GM15510 (cell line): Measurements from ENCODE around the gene DLST.

Source experiments
- POLR2A ChIP-seq: IDR thresholded peaks from 3 replicates; pipeline ENCODE4 v1.6.1; 2011; ENCODE audit warnings: borderline replicate concordance; ENCODE audit not compliant: insufficient read length; ENCODE audit errors: extremely low read depth

DLST gene

DNA sequence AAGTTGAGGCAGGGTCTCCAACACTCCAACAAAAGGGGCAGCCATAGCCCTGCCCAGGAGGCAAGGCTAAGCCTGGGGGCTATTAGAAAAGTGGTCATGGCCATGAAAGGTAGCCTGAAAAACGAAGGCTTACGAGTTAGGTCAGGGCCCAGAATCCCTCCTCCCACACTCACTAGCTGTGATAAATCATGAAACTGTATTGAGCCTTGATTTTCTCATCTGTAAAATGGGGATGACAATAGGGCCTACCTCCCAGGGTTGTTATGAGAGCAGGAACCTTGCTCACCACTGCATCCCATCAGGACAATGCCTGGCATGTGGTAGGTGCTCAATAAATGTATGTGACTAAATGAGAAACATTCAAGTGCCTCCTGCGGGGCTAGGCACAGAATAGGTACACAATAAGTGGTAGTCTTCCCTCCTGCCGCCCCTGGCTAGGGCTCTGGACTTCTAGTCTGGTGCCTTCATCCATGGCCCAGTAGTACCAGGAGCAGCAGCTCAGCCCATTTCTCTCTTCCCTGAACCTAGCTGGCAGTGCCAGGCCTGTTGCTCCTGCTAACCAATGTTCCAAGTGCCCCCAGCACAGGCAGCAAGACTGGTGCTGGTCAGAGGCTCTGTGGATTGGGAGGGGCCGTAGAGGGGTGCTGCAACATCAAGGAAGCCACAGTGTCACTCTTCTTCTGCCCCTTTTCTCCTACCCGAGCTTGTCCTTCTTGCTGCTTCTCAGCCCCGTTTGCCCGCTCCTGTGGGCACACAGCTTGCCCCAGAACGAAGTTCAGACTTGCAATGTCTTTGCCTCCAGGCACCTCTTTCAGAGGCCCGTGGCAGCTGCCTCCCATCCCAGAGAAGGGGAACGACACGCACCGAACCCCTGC is 65.9 kb downstream of the DLST start:
- TF ChIP-seq POLR2A: no peak

DNA sequence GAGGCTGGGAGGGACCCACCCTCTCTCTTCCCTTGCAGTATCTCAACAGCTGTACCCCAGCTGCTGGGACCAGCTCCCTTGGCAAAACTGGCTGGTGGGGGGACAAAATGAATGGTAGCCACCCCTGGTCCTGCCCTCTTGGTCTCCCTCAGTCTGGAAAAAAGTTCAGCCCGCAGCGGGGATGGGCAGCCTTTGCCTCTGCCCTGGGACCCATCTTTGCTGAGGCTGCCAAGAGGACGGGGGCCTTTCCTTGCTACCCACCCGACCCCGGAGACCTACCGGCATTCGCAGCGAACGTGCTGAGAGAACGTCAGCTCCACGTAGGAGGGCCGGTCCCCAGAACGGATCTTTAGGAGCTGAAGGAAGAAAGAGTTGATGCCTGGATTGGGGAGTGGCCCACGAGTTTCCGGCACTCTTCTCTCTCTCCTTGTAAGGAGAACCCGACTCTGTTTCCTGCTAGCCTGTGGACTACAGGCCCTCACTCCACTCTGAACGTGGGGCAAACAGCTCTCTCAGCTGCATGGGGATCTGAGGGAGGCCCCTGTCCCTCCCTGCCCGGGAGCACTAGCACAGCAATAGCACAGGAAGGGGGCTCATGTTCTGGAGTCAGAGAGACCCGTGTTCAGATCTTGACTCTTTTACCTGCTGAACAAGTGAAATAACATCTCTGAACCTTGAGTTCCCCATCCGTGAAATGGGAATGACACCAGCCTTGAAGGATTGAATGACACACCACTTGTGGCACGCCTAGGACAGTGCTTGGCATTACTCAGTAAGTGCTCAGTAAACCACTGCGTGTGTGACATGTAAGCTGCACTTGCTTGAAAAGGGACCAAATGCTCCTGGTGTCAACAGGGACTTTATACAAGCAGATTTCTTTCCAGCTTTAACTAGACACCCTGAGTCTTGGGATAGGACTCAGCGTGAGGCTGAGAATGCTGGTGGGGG is 66.8 kb downstream of the DLST start:
- no peak for TF ChIP-seq POLR2A

DNA sequence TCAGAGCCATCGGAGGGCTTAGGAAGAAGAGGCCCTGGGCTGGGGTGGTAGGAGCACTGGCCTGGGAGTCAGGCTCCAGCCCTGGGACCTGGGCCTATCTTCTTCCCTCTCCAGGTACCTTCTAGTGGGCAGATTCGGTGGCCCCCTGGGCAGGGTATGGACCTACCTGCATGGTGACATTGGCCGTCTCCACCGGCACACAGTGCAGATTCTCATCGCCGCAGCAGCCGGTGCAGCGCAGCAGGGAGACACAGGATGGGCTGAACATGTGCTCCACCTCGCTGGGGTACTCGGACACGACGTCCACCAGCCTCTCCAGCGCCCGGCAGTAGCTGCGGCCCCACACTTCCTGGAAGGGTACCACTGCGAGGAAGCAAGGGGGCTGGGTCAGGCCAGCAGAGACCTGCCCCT is 67.5 kb downstream of the DLST start:
- no peak for TF ChIP-seq POLR2A

GRCh38 chr14:74949859-74950573 is 68.3 kb downstream of the DLST start:
- TF ChIP-seq POLR2A: no peak

- no peak for TF ChIP-seq POLR2A
Measured at GRCh38 chr14:74950795-74951442, 69.2 kb downstream of the DLST start.

DNA sequence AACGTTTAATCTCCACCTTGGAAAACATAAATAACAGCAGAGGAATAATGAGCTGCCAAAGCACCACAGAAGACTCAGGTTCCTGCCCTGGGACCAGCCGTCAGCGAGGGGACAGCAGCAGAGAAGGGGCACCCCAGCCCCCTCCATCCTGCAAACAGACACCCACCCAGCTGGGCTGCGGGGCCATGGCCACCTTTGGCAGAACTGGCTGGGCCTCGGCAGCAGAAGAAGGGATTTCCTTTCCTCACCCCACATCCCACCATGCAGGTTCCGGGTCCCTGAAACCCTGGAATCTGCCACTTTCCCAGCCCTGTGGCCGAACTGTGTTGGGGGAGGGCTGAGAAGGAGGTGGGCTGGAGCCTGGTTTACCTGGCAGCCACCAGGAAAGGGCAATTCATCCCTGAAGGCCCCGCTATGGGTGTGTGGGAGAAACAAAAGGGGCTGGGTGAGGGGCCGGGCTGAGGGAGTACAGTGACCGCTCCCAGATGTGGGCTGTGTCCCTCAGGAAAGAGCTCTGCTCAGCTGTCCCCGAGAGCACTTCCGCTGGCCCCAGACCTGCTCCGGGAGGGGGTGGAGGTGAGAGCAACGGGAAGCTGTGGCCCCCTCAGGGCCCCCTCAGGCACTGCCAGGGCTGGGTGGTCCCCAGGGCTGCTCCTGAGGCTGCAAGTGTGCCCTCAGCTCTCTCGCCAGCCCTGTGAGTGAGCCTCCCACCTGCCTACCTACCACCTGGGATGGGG is 69.9 kb downstream of the DLST start:
- TF ChIP-seq POLR2A: no peak

DNA sequence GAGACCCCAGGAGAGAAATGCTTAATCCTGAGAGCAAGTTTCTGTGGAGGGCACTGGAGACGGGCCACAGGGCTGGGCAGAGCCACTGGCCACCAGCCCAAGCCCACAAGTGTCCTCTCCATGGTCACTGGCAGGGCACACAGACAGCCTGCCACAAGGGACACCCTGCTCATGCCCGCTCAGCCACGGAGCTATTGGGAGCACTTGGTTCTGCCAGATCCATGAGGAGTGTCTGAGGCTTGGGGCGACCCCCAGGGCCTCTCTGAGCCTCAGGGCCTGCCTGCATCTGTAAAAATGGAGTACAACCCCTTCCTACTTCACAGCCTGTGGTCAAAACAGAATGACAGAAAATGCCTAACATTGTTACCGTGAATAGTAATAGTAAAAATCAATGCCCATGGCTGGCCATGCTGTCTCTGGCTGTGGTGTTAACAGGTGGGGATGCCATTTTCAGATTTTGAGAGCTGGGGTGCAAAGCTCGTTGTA is 70.5 kb downstream of the DLST start:
- no peak for TF ChIP-seq POLR2A

DNA sequence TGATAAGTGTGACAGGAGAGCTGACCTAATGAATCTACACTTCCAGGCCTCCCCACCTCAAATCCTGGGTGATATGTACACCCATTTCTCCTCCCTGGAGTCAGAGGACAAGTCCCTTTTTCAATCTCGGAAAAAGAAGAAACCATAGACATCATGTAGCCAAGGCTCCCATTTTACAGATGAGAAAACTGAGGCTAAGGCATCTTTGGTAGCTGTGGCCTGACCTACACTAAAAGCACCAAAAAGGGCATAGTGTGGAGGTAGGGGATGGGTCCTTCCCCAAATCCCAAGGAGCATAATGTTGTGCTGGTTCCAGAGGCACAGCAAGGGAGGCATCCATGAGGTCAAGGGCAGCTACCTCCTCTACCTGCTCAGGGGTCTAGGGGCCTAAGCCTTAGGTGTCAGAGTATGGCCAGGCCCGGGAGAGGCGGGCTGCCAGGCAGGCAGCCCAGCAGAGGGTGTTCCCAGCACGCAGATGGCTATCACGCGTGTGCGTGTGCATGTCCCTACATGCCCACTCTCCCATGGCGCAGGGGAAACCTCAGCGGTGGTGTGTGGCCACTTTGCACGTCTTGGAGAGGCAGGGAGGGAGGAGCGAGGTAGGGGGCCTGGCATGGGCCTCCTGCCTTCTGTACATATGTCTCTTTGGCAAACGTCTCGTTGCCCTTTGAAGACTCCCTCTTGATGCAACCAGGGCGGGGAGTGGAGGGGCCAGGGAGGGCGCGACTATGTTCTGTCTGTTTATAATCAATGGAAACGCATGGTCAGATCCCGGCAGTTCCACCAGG is 71.2 kb downstream of the DLST start:
- no peak for TF ChIP-seq POLR2A
